IMR-90 (cell line): ENCODE data around the gene PCDHGC4. TPM values are rescaled to one million over a fixed set of nuclear protein-coding genes. Genes with fewer than 3 reads are reported as not detected.

ENCODE experiments used
- FOS ChIP-seq: fragments of 150-350 bp; IDR thresholded peaks from 2 replicates; pipeline ENCODE4 v1.6.1; 2016; ENCODE audit warnings: low read depth, low read length
- RCOR1 ChIP-seq: IDR thresholded peaks from 2 replicates; pipeline ENCODE4 v1.6.1; 2012; ENCODE audit warnings: mild to moderate bottlenecking, low read length, improper control_type of control experiment; ENCODE audit not compliant: insufficient replicate concordance
- polyA plus RNA-seq, 3 experiments: library from polyadenylated mRNA; depleted of rRNA; stranded (reverse); fragments of >200 nt; gene quantifications; 2 replicates each; pipeline ENCODE4 v1.2.3, GENCODE V29; 2012; ENCODE audit warnings: low replicate concordance in 1 of 3
- total RNA-seq: library from RNA; depleted of rRNA; stranded (reverse); fragments of >200 nt; gene quantifications from 2 replicates; pipeline ENCODE4 v1.2.3, GENCODE V29; 2012
- TF ChIP-seq, protein P1 (sequence below): fragments of 150-350 bp; IDR thresholded peaks from 2 replicates; pipeline ENCODE4 v1.6.1; 2016; ENCODE audit warnings: low read depth, mild to moderate bottlenecking, low read length, moderate library complexity, borderline replicate concordance

Gene PCDHGC4
- total and polyA plus RNA-seq, 2 of the 4 experiments (the other 2 are of a cell fraction): 0.65 to 1.6 TPM

DNA sequence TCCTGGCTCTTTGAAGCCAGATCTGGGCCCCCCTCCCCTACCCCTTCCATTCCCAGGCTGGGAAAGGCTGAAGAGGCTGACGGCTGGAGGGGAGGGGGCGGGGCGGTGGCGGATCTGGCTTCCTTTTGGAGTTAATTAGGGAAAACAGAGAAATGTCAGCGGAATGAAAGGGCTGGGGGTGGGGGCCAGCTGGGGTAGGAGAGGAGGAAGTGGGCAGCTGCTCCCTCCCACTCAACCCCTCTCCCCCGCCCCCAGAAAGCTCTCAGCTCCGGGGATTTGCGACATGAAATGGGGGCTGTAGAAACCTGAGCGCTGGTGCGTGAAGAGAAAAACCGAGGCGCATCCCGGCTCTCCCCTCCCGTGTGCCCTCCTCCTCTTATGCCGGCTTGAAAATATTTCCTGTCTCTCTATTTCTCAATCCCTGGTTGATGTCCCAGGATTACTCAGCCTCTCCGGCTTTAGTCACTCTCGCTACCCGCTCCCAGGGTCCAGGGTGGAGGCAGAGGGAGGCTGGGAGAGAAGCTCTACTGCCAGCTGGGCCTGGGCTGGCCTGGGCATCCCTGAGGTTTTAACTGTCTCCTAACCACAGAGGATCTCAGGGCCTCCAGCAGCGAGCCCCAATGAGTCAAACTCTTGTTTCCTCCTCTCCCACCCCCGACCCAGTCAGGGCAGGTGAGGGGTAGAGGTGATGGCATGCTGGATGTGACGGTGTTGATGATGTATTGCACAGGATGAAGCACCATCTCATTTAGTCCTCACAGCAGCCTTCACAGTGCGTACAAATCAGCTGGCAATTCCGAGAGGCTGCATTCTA is 24.2 kb downstream of the PCDHGC4 start (continued):
- TF ChIP-seq, protein P1, sequence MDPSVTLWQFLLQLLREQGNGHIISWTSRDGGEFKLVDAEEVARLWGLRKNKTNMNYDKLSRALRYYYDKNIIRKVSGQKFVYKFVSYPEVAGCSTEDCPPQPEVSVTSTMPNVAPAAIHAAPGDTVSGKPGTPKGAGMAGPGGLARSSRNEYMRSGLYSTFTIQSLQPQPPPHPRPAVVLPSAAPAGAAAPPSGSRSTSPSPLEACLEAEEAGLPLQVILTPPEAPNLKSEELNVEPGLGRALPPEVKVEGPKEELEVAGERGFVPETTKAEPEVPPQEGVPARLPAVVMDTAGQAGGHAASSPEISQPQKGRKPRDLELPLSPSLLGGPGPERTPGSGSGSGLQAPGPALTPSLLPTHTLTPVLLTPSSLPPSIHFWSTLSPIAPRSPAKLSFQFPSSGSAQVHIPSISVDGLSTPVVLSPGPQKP: no peak
- TF ChIP-seq FOS (peak; percentile 87), RCOR1 (no peak)
